Loucy (cell line): ENCODE data around the gene VPS26B.
A peak's percentile ranks its signal among the peaks of the same experiment; 100 is the strongest.

Source experiments
- H2AFZ ChIP-seq: fragments of 200-600 bp; sonication (generic); 2 replicates; pipeline ENCODE4 v1.6.0; 2016; ENCODE audit warnings: antibody characterized with exemption, mild to moderate bottlenecking, low read length, moderate library complexity
- H3F3A ChIP-seq: fragments of 200-600 bp; 2 replicates; pipeline ENCODE4 v1.6.0; 2016; ENCODE audit warnings: antibody characterized with exemption, low read depth, mild to moderate bottlenecking
- H3K27me3 ChIP-seq: fragments of 200-600 bp; sonication (generic); 2 replicates; pipeline ENCODE4 v1.6.1; 2014; ENCODE audit warnings: low read length, mild to moderate bottlenecking; ENCODE audit not compliant: insufficient read depth, poor library complexity, severe bottlenecking
- H3K36me3 ChIP-seq: fragments of 200-600 bp; sonication (generic); 2 replicates; pipeline ENCODE4 v1.6.1; 2016; ENCODE audit warnings: low read length; ENCODE audit not compliant: insufficient read depth
- H3K4me1 ChIP-seq: fragments of 200-600 bp; sonication (generic); 2 replicates; pipeline ENCODE4 v1.5.1; 2014; ENCODE audit warnings: low read length, mild to moderate bottlenecking; ENCODE audit not compliant: insufficient read depth, poor library complexity, severe bottlenecking
- H3K4me2 ChIP-seq: fragments of 200-600 bp; sonication (generic); 2 replicates; pipeline ENCODE4 v1.6.0; 2014; ENCODE audit warnings: antibody characterized with exemption, low read length, low read depth, mild to moderate bottlenecking; ENCODE audit not compliant: poor library complexity, severe bottlenecking
- H3K4me3 ChIP-seq: fragments of 200-600 bp; sonication (generic); 2 replicates; pipeline ENCODE4 v1.5.1; 2014; ENCODE audit warnings: low read length, mild to moderate bottlenecking, mixed read lengths; ENCODE audit not compliant: poor library complexity, severe bottlenecking
- H3K79me2 ChIP-seq: fragments of 200-600 bp; sonication (generic); 2 replicates; pipeline ENCODE4 v1.6.1; 2014; ENCODE audit warnings: low read length; ENCODE audit not compliant: insufficient read depth
- H3K9ac ChIP-seq: fragments of 200-600 bp; sonication (generic); 2 replicates; pipeline ENCODE4 v1.6.0; 2014; ENCODE audit warnings: mild to moderate bottlenecking, low read depth, low read length, moderate library complexity; ENCODE audit not compliant: poor library complexity, severe bottlenecking
- H3K9me2 ChIP-seq: fragments of 200-600 bp; sonication (generic); replicated peaks from 2 replicates; pipeline ENCODE4 v1.6.1; 2016; ENCODE audit warnings: low read depth, low read length, mixed read lengths
- H3K9me3 ChIP-seq: fragments of 200-600 bp; sonication (generic); 2 replicates; pipeline ENCODE4 v1.6.1; 2014; ENCODE audit warnings: mild to moderate bottlenecking, antibody characterized with exemption, low read length, low read depth; ENCODE audit not compliant: insufficient read depth
- H4K20me1 ChIP-seq: fragments of 200-600 bp; sonication (generic); 2 replicates; pipeline ENCODE4 v1.6.0; 2014; ENCODE audit warnings: antibody characterized with exemption, low read length, mild to moderate bottlenecking; ENCODE audit not compliant: insufficient read depth, poor library complexity, severe bottlenecking
- EZH2phosphoT487 ChIP-seq: fragments of 200-600 bp; IDR thresholded peaks from 2 replicates; pipeline ENCODE4 v1.6.1; 2018; ENCODE audit warnings: antibody characterized with exemption, mild to moderate bottlenecking, moderate library complexity, borderline replicate concordance
- TF ChIP-seq, protein P1 (sequence below): fragments of 200-600 bp; sonication (generic); conservative IDR thresholded peaks from 2 replicates; pipeline ENCODE4 v1.5.1; 2014; ENCODE audit warnings: mild to moderate bottlenecking, antibody characterized with exemption, low read length

The VPS26B gene

DNA sequence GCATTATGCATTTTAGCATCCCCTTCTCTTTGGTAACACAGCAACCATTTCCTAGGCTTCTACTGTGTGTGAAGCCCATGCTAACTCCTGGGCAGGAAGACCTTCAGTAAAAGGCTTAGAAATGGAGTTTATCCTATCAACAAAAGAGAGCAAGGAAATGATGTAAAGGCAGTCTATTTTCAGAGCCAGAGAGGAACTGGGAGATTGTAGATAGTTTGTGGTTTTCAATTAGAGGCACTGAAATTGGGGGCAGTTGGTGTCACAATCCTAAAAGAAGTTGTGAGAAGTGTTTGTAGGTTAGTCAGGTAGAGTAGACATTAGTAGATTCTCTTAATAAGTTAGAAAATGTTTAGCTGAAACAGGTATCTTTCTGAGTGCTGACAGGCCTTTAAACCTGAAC lies 36.0 kb downstream of the VPS26B start:
- peaks cover 9% of the 10 kb centered on the region; the same call in 1 of the 2 replicates for H3K36me3 ChIP-seq
- H3K9ac ChIP-seq = peak overlapping the region; percentile 55
- H3K4me3 ChIP-seq = peak overlapping the region; percentile 50
- TF ChIP-seq, protein P1, sequence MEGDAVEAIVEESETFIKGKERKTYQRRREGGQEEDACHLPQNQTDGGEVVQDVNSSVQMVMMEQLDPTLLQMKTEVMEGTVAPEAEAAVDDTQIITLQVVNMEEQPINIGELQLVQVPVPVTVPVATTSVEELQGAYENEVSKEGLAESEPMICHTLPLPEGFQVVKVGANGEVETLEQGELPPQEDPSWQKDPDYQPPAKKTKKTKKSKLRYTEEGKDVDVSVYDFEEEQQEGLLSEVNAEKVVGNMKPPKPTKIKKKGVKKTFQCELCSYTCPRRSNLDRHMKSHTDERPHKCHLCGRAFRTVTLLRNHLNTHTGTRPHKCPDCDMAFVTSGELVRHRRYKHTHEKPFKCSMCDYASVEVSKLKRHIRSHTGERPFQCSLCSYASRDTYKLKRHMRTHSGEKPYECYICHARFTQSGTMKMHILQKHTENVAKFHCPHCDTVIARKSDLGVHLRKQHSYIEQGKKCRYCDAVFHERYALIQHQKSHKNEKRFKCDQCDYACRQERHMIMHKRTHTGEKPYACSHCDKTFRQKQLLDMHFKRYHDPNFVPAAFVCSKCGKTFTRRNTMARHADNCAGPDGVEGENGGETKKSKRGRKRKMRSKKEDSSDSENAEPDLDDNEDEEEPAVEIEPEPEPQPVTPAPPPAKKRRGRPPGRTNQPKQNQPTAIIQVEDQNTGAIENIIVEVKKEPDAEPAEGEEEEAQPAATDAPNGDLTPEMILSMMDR = no peak
- H3F3A ChIP-seq = no peaks in the 10 kb centered on the region
- no peak overlapping the region for H2AFZ ChIP-seq
- peak overlapping the region; percentile 73 for H3K4me2 ChIP-seq
- no peaks in the 10 kb centered on the region for H3K9me3 ChIP-seq
- no peaks in the 10 kb centered on the region; the same call in 1 of the 2 replicates for H3K79me2 ChIP-seq
- H3K27me3 ChIP-seq = no peaks in the 10 kb centered on the region
- no peaks in the 10 kb centered on the region for H4K20me1 ChIP-seq
- peaks cover 54% of the 10 kb centered on the region for H3K4me1 ChIP-seq
- no peaks in the 10 kb centered on the region for H3K9me2 ChIP-seq

DNA sequence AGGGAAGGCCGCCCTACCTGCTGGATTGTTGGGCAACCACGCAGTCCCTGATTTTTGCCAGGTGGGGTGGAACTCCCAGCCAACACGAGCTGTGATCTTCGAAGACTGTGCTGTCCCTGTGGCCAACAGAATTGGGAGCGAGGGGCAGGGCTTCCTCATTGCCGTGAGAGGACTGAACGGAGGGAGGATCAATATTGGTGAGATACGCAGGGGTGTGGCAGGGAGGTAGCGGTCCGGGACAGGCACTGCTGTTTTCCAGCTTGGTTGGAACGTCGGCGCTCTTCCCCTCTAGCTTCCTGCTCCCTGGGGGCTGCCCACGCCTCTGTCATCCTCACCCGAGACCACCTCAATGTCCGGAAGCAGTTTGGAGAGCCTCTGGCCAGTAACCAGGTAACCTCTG lies 36.5 kb downstream of the VPS26B start:
- no peak for TF ChIP-seq EZH2phosphoT487
- TF ChIP-seq, protein P1 = no peak
- no peaks in the 10 kb centered on the region for H4K20me1 ChIP-seq
- peak overlapping the region; percentile 50 for H3K4me3 ChIP-seq
- peaks cover 59% of the 10 kb centered on the region for H3K4me1 ChIP-seq
- no peaks in the 10 kb centered on the region for H3K27me3 ChIP-seq
- no peaks in the 10 kb centered on the region; the same call in 1 of the 2 replicates for H3K79me2 ChIP-seq
- no peaks in the 10 kb centered on the region for H3K9me3 ChIP-seq
- H3F3A ChIP-seq = no peaks in the 10 kb centered on the region
- peak overlapping the region; percentile 73 for H3K4me2 ChIP-seq
- H3K9ac ChIP-seq = peak overlapping the region; percentile 55
- peaks cover 9% of the 10 kb centered on the region; the same call in 1 of the 2 replicates for H3K36me3 ChIP-seq
- H3K9me2 ChIP-seq = no peaks in the 10 kb centered on the region
- H2AFZ ChIP-seq = no peak overlapping the region

DNA sequence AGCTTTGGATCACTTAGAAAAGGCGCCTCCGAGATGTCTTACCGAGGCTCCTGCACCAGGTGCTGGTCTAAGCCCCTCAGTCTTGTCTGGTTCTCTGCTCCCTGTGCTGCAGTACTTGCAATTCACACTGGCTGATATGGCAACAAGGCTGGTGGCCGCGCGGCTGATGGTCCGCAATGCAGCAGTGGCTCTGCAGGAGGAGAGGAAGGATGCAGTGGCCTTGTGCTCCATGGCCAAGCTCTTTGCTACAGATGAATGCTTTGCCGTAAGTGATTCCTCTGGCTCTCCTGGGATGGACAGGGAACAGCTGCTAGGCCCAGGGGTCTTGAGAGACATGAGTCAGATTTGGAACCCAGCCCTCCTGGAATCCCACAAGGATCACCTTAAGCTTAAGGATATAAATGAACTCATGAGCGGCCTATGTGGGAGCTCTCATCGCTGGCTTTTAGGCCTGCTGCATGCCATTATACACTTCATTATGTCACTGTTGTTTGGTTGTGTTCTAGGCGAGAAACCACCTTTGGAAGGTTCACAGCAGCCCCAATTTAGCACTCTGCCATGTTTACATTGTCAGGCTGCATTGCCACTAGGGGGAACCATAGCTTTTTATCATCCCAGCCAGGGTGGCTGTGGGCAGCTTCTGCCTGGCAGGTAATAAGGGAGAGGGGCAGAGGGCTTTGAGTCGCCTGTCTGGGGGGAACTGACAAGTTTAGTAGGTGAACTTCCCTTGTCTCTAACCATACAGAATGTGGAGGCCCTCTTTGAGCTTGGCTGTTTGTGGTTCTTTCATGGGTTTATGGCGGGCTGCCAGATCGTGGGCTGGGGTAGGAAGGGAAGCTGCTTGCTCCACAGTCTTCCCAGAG lies 37.4 kb downstream of the VPS26B start:
- peak overlapping the region; percentile 55 for H3K9ac ChIP-seq
- peak overlapping the region; percentile 73 for H3K4me2 ChIP-seq
- no peak overlapping the region for H2AFZ ChIP-seq
- peaks cover 68% of the 10 kb centered on the region for H3K4me1 ChIP-seq
- peak overlapping the region; percentile 10 for H3K4me3 ChIP-seq
- H3K9me2 ChIP-seq = no peaks in the 10 kb centered on the region
- H3K27me3 ChIP-seq = no peaks in the 10 kb centered on the region
- no peaks in the 10 kb centered on the region; the same call in 1 of the 2 replicates for H3K79me2 ChIP-seq
- no peaks in the 10 kb centered on the region for H3K9me3 ChIP-seq
- no peaks in the 10 kb centered on the region for H3F3A ChIP-seq
- H4K20me1 ChIP-seq = no peaks in the 10 kb centered on the region
- peaks cover 9% of the 10 kb centered on the region; the same call in 1 of the 2 replicates for H3K36me3 ChIP-seq
- TF ChIP-seq, protein P1 = peak; percentile 80
- TF ChIP-seq EZH2phosphoT487 = no peak
